H1 (cell line): Measurements from ENCODE around the gene OPCML. TPM values are rescaled to one million over a fixed set of nuclear protein-coding genes. Genes with fewer than 3 reads are reported as not detected.

Experiments used
- CTCF ChIA-PET: fragments of 300-600 bp; sonication (Branson Sonifier 250); formaldehyde crosslinking; loops from one replicate; lab custom pipeline; 2021; ENCODE audit not compliant: partially characterized antibody; lab: Charles Lee
- POLR2A ChIA-PET: fragments of 300-600 bp; sonication (Branson Sonifier 250); formaldehyde crosslinking; loops from one replicate; lab custom pipeline; 2021; ENCODE audit warnings: inconsistent platforms; ENCODE audit not compliant: partially characterized antibody; lab: Charles Lee
- DNase-seq, 2 experiments: peaks; one replicate each; pipeline versions ENCODE4 v3.0.0 to v3.0.0-alpha.2; 2010 to 2022; ENCODE audit warnings: low spot score in 2 of 2, low read depth in 1 of 2, mixed read lengths in 1 of 2
- FAIRE-seq: peaks from 2 replicates; lab custom pipeline; 2011; peaks lifted over from hg19 to GRCh38; lab: Jason Lieb, UNC
- H2AFZ ChIP-seq: 2 replicates; pipeline ENCODE4 v1.8.1; 2012; ENCODE audit warnings: low read length, inconsistent platforms
- H2AK5ac ChIP-seq: 2 replicates; pipeline ENCODE4 v1.6.1; 2013; ENCODE audit warnings: low read depth, low read length
- H2BK120ac ChIP-seq: replicated peaks from 2 replicates; pipeline ENCODE3; 2013; ENCODE audit warnings: low read depth, low read length, inconsistent platforms
- H2BK12ac ChIP-seq: 2 replicates; pipeline ENCODE4 v1.6.1; 2013; ENCODE audit warnings: low read depth, low read length
- H2BK15ac ChIP-seq: 2 replicates; pipeline ENCODE4 v1.6.1; 2013; ENCODE audit warnings: low read length
- H2BK20ac ChIP-seq: 2 replicates; pipeline ENCODE4 v1.6.1; 2013; ENCODE audit warnings: low read length
- H2BK5ac ChIP-seq: 2 replicates; pipeline ENCODE4 v1.6.1; 2013; ENCODE audit warnings: low read depth, low read length
- H3K14ac ChIP-seq: 2 replicates; pipeline ENCODE4 v1.6.1; 2013; ENCODE audit warnings: inconsistent platforms; ENCODE audit not compliant: insufficient read length
- H3K18ac ChIP-seq: 2 replicates; pipeline ENCODE4 v1.6.1; 2013; ENCODE audit warnings: low read length; ENCODE audit errors: extremely low read depth
- H3K23ac ChIP-seq: 2 replicates; pipeline ENCODE4 v1.6.1; 2013; ENCODE audit warnings: inconsistent platforms; ENCODE audit not compliant: insufficient read length
- H3K23me2 ChIP-seq: 2 replicates; pipeline ENCODE4 v1.6.1; 2013; ENCODE audit warnings: low read depth, low read length
- H3K27ac ChIP-seq: 2 replicates; pipeline ENCODE4 v1.6.1; 2011; ENCODE audit warnings: low read depth, low read length, inconsistent platforms
- H3K27me3 ChIP-seq, 4 experiments: replicated peaks in 1 of 4; 1 replicate in 1 of 4; 2 replicates in 3 of 4; pipeline versions ENCODE4 v1.6.1 to v1.8.1; 2011 to 2013; ENCODE audit warnings: low read length in 3 of 4, mild to moderate bottlenecking in 3 of 4, inconsistent platforms in 2 of 4, mixed read lengths in 2 of 4, moderate library complexity in 1 of 4; ENCODE audit not compliant: control insufficient read depth in 3 of 4, insufficient read depth in 3 of 4; ENCODE audit errors: extremely low read depth in 1 of 4
- H3K36me3 ChIP-seq, 4 experiments: 2 replicates each; pipeline versions ENCODE4 v1.6.1 to v1.8.1; 2011 to 2013; ENCODE audit warnings: mild to moderate bottlenecking in 4 of 4, low read length in 3 of 4, moderate library complexity in 2 of 4, control low read depth in 1 of 4, inconsistent platforms in 1 of 4; ENCODE audit not compliant: insufficient read depth in 4 of 4, control insufficient read depth in 2 of 4
- H3K4ac ChIP-seq: replicated peaks from 2 replicates; pipeline ENCODE3; 2013; ENCODE audit warnings: low read length, low read depth, mixed read lengths, inconsistent platforms; ENCODE audit not compliant: insufficient read length
- H3K4me1 ChIP-seq, 4 experiments: replicated peaks in 1 of 4; 1 replicate in 1 of 4; 2 replicates in 3 of 4; pipeline versions ENCODE4 v1.6.1 to v1.8.1; 2011 to 2013; ENCODE audit warnings: low read length in 3 of 4, inconsistent platforms in 2 of 4, mixed read lengths in 1 of 4; ENCODE audit not compliant: insufficient read depth in 4 of 4, control insufficient read depth in 3 of 4
- H3K4me2 ChIP-seq, 2 experiments: 2 replicates each; pipeline versions ENCODE4 v1.6.1 to v1.8.1; 2011 to 2013; ENCODE audit warnings: low read depth in 2 of 2, low read length in 2 of 2, control low read depth in 1 of 2, inconsistent platforms in 1 of 2, mild to moderate bottlenecking in 1 of 2; ENCODE audit not compliant: insufficient read depth in 1 of 2
- H3K4me3 ChIP-seq, 4 experiments: fragments of 200-600, 300-600 bp in 1 of 4; sonication (generic), shearing (Covaris generic), sonication (Bioruptor Twin) in 1 of 4; 2 replicates each; pipeline versions ENCODE4 v1.5.1 to v1.8.1; 2011 to 2016; ENCODE audit warnings: low read length in 4 of 4, low read depth in 3 of 4, control low read depth in 2 of 4, inconsistent platforms in 2 of 4, mild to moderate bottlenecking in 2 of 4, mixed read lengths in 1 of 4, moderate library complexity in 1 of 4; ENCODE audit not compliant: insufficient read depth in 2 of 4; ENCODE audit errors: extremely low read depth in 1 of 4
- H3K56ac ChIP-seq: replicated peaks from 2 replicates; pipeline ENCODE3; 2013; ENCODE audit warnings: low read depth, mild to moderate bottlenecking, mixed read lengths, low read length, inconsistent platforms; ENCODE audit not compliant: insufficient read length
- H3K79me1 ChIP-seq: 2 replicates; pipeline ENCODE4 v1.6.1; 2013; ENCODE audit warnings: low read depth, low read length, control low read depth
- H3K79me2 ChIP-seq, 2 experiments: 2 replicates each; pipeline versions ENCODE4 v1.6.1 to v1.8.1; 2012 to 2013; ENCODE audit warnings: low read length in 2 of 2, mild to moderate bottlenecking in 2 of 2, inconsistent platforms in 1 of 2; ENCODE audit not compliant: insufficient read depth in 2 of 2, control insufficient read depth in 1 of 2
- H3K9ac ChIP-seq, 4 experiments: replicated peaks in 1 of 4; 1 replicate in 1 of 4; 2 replicates in 3 of 4; pipeline versions ENCODE4 v1.6.1 to v1.8.1; 2011 to 2013; ENCODE audit warnings: low read depth in 3 of 4, low read length in 3 of 4, control low read depth in 2 of 4, mild to moderate bottlenecking in 2 of 4, moderate library complexity in 2 of 4, inconsistent platforms in 1 of 4; ENCODE audit errors: extremely low read depth in 1 of 4
- H3K9me3 ChIP-seq, 2 experiments: 2 replicates each; pipeline versions ENCODE4 v1.6.1 to v1.8.1; 2012 to 2013; ENCODE audit warnings: mild to moderate bottlenecking in 2 of 2, moderate library complexity in 2 of 2, control low read depth in 1 of 2, inconsistent platforms in 1 of 2, low read depth in 1 of 2, low read length in 1 of 2, mixed read lengths in 1 of 2; ENCODE audit not compliant: insufficient read depth in 2 of 2
- H4K20me1 ChIP-seq, 2 experiments: replicated peaks in 1 of 2; 2 replicates each; pipeline versions ENCODE3 to v1.8.1; 2011 to 2013; ENCODE audit warnings: inconsistent platforms in 2 of 2, low read length in 2 of 2, mild to moderate bottlenecking in 1 of 2; ENCODE audit not compliant: insufficient read depth in 2 of 2, control insufficient read depth in 1 of 2
- H4K5ac ChIP-seq: 2 replicates; pipeline ENCODE4 v1.6.1; 2013; ENCODE audit warnings: low read length, low read depth, mixed read lengths, inconsistent platforms; ENCODE audit not compliant: insufficient read length
- H4K8ac ChIP-seq: 2 replicates; pipeline ENCODE4 v1.8.0; 2013; ENCODE audit warnings: mild to moderate bottlenecking, moderate library complexity, low read length, inconsistent platforms; ENCODE audit not compliant: insufficient read depth; ENCODE audit errors: extremely low read depth
- H4K91ac ChIP-seq: replicated peaks from 2 replicates; pipeline ENCODE3; 2013; ENCODE audit warnings: low read length, mixed read lengths, inconsistent platforms; ENCODE audit not compliant: insufficient read length
- USF2 ChIP-seq: IDR thresholded peaks from 2 replicates; pipeline ENCODE4 v1.6.1; 2011; ENCODE audit warnings: low read length, improper control_type of control experiment
- WGBS, 2 experiments: shearing (Covaris generic) in 1 of 2; methylation state at CpG; one replicate each; pipeline versions ENCODE4 v1.1.6 to v1.1.7; 2013 to 2015; ENCODE audit warnings: low lambda C conversion rate in 2 of 2, mixed read lengths in 2 of 2, inconsistent platforms in 1 of 2, low coverage in 1 of 2, missing lambda C conversion rate in 1 of 2; ENCODE audit not compliant: insufficient replicate concordance in 2 of 2, insufficient coverage in 1 of 2, insufficient read length in 1 of 2; ENCODE audit errors: extremely low coverage in 1 of 2, missing lambda C conversion rate in 1 of 2; 5-methylcytosine and 5-hydroxymethylcytosine counted together
- polyA plus RNA-seq, 7 experiments: library from polyadenylated mRNA; depleted of rRNA in 3 of 7; stranded (reverse) in 5 of 7; unstranded in 2 of 7; fragments of >200 nt in 5 of 7; fragments of 200-250 nt in 2 of 7; gene quantifications; 1 replicate in 5 of 7; 2 replicates in 1 of 7; 4 replicates in 1 of 7; pipeline versions ENCODE4 v1.2.1 to v1.2.3, GENCODE V29; 2011 to 2013; ENCODE audit warnings: missing spikeins in 2 of 7, mixed read lengths in 2 of 7
- total RNA-seq: library from RNA; stranded (reverse); fragmentation: NEBNext Ultra II Directional; extraction: Animal tissue kit (Norgen Biotek cat#: 25700); gene quantifications from 2 replicates; pipeline ENCODE4 v1.2.1, GENCODE V29; 2021

OPCML gene
- total and polyA plus RNA-seq, 2 of the 8 experiments (the other 6 are each of a cell fraction or from before 2014, with no cell fraction given), result 2.3 to 3.1 TPM

GRCh38 chr11:133222425-133223330 is 309.6 kb downstream of the OPCML start:
- peaks cover 0 to 5% (median 4%) of the 10 kb centered on the region in 4 experiments; a peak in 5 of 7 replicates for H3K4me1 ChIP-seq
- no peak overlapping the region for H2BK15ac ChIP-seq
- no peaks in the 10 kb centered on the region for H4K20me1 ChIP-seq
- no peak overlapping the region for H3K4me3 ChIP-seq
- H3K9me3 ChIP-seq, result no peaks in the 10 kb centered on the region
- H2AFZ ChIP-seq, result no peak overlapping the region
- no peak overlapping the region for H3K4ac ChIP-seq
- 0 out of 7 replicates have a peak, but pooled peaks cover 0 to under 1% (median 0%) of the 10 kb centered on the region in 4 experiments for H3K27me3 ChIP-seq
- H2AK5ac ChIP-seq, result no peak overlapping the region
- no peak overlapping the region for H2BK5ac ChIP-seq
- H4K91ac ChIP-seq, result no peak overlapping the region
- H3K9ac ChIP-seq, result no peak overlapping the region
- WGBS, 2 experiments, result 90% methylated on average over 13 of the region's 13 CpGs; no CpG with 5 or more reads in 1 of the 2 experiments
- 0 out of 2 replicates have a peak overlapping the region, but pooled peaks have one; percentile 34 for H3K18ac ChIP-seq
- no peak overlapping the region for H3K27ac ChIP-seq
- H3K56ac ChIP-seq, result no peak overlapping the region
- H2BK12ac ChIP-seq, result 0 out of 2 replicates have a peak overlapping the region, but pooled peaks have one; percentile 40
- no peak overlapping the region for H4K5ac ChIP-seq
- no peak for FAIRE-seq
- CTCF ChIA-PET, result interaction anchor here (1.1 to 2.5 kb wide), 4 partner anchors 88 to 144 kb away, joined by 3 to 11 read pairs (median 4); no protein-coding TSS in a partner anchor
- no peaks in the 10 kb centered on the region for H3K79me2 ChIP-seq
- no peak overlapping the region for H2BK120ac ChIP-seq
- no peak overlapping the region for H3K14ac ChIP-seq
- no peak for DNase-seq
- no peak overlapping the region for H3K4me2 ChIP-seq
- H3K79me1 ChIP-seq, result no peaks in the 10 kb centered on the region
- H3K23me2 ChIP-seq, result no peaks in the 10 kb centered on the region; the same call in 1 of the 2 replicates
- no peak for TF ChIP-seq USF2
- H3K36me3 ChIP-seq, result no peaks in the 10 kb centered on the region
- POLR2A ChIA-PET, result no interaction called here
- H4K8ac ChIP-seq, result no peak overlapping the region
- no peak overlapping the region for H3K23ac ChIP-seq
- H2BK20ac ChIP-seq, result no peak overlapping the region
